CD4-positive, alpha-beta T cell treated with Interleukin-1 beta for 1 hour (primary cell): ENCODE data around the gene DHX8.

ENCODE experiments used
- DNase-seq, 2 donors: peaks; one replicate each; pipeline ENCODE4 v3.0.0-alpha.2; 2020 to 2022

Gene DHX8

GRCh38 chr17:43528319-43528987, 44.7 kb downstream of the DHX8 start:
- no peak for DNase-seq

- DNase-seq: no peak
Measured at GRCh38 chr17:43528988-43529814, 45.4 kb downstream of the DHX8 start.

GRCh38 chr17:43529947-43530287, 46.1 kb downstream of the DHX8 start:
- DNase-seq: no peak

- DNase-seq: no peak
Measured at GRCh38 chr17:43530288-43531081, 46.7 kb downstream of the DHX8 start.

GRCh38 chr17:43531082-43531378, 47.3 kb downstream of the DHX8 start:
- no peak for DNase-seq

GRCh38 chr17:43531955-43532354, 48.2 kb downstream of the DHX8 start:
- DNase-seq: no peak

- DNase-seq: no peak
Measured at GRCh38 chr17:43532581-43532980, 48.8 kb downstream of the DHX8 start.

GRCh38 chr17:43533699-43534098, 49.9 kb downstream of the DHX8 start:
- no peak for DNase-seq

- DNase-seq: no peak
Measured at GRCh38 chr17:43534909-43535308, 51.1 kb downstream of the DHX8 start.

- DNase-seq: no peak
Measured at GRCh38 chr17:43536236-43536992, 52.6 kb downstream of the DHX8 start.

GRCh38 chr17:43540821-43541674, 57.3 kb downstream of the DHX8 start:
- DNase-seq: no peak

GRCh38 chr17:43542859-43543258, 59.1 kb downstream of the DHX8 start:
- no peak for DNase-seq

GRCh38 chr17:43543300-43543699, 59.5 kb downstream of the DHX8 start:
- DNase-seq: no peak

- DNase-seq: no peak
Measured at GRCh38 chr17:43543771-43544575, 60.2 kb downstream of the DHX8 start.

GRCh38 chr17:43545383-43545632, 61.5 kb downstream of the DHX8 start:
- DNase-seq: peak in 1 of 2 donors; percentile 26

GRCh38 chr17:43546319-43547188, 62.8 kb downstream of the DHX8 start, which contains the start of gene ETV4:
ETV4 (minus strand) TSS chr17:43546340; CDS start chr17:43545617, 723 bp downstream.
- DNase-seq: peak; percentile 91

GRCh38 chr17:43547189-43547550, 63.4 kb downstream of the DHX8 start:
- no peak for DNase-seq

- DNase-seq: no peak
Measured at GRCh38 chr17:43547659-43548256, 64.0 kb downstream of the DHX8 start.

- no peak for DNase-seq
Measured at GRCh38 chr17:43548689-43549379, 65.1 kb downstream of the DHX8 start.
